IMR-90 (cell line): ENCODE results near the gene PRC1. TPM values are rescaled to one million over a fixed set of nuclear protein-coding genes. Genes with fewer than 3 reads are reported as not detected.

Source experiments
- ATAC-seq: fragments of 200-7000 bp; cut with Tn5 transposase; 2 replicates; pipeline ENCODE4 v1.9.1; 2020; ENCODE audit warnings: low read depth, mild to moderate bottlenecking, moderate library complexity
- BruUV-seq: library from RNA; stranded (reverse); fragments of 400-500 nt; replicated peaks from 2 replicates; lab custom pipeline; 2021; lab: Mats Ljungman, UMichigan
- CTCF ChIA-PET: fragments of 300-600 bp; formaldehyde crosslinking; extraction: SDS; loops from one replicate; lab custom pipeline; 2021; ENCODE audit warnings: antibody characterized with exemption; lab: Yijun Ruan, JAX
- POLR2A ChIA-PET: fragments of 300-600 bp; sonication (Branson Sonifier 250); formaldehyde crosslinking; loops from one replicate; lab custom pipeline; 2022; ENCODE audit warnings: antibody characterized with exemption; ENCODE audit not compliant: unreplicated experiment; lab: Charles Lee
- DNase-seq: peaks from one replicate; pipeline ENCODE4 v3.0.0; 2013
- H2AFZ ChIP-seq: replicated peaks from 2 replicates; pipeline ENCODE3; 2013; ENCODE audit warnings: low read length, mild to moderate bottlenecking; ENCODE audit not compliant: poor library complexity
- H2AK5ac ChIP-seq: 2 replicates; pipeline ENCODE4 v1.6.1; 2013; ENCODE audit warnings: low read depth, low read length, inconsistent platforms
- H2AK9ac ChIP-seq: replicated peaks from 2 replicates; pipeline ENCODE3; 2013; ENCODE audit warnings: mild to moderate bottlenecking, low read depth, low read length, moderate library complexity; ENCODE audit not compliant: poor library complexity
- H2BK120ac ChIP-seq: 2 replicates; pipeline ENCODE4 v1.6.1; 2013; ENCODE audit warnings: low read depth, low read length, inconsistent platforms
- H2BK15ac ChIP-seq: 3 replicates; pipeline ENCODE4 v1.6.1; 2013; ENCODE audit warnings: low read depth, low read length, inconsistent platforms
- H2BK20ac ChIP-seq: 2 replicates; pipeline ENCODE4 v1.6.1; 2013; ENCODE audit warnings: low read depth, mild to moderate bottlenecking, inconsistent platforms, low read length, moderate library complexity
- H2BK5ac ChIP-seq: 2 replicates; pipeline ENCODE4 v1.6.1; 2013; ENCODE audit warnings: mild to moderate bottlenecking, low read depth, low read length, inconsistent platforms; ENCODE audit not compliant: poor library complexity, severe bottlenecking
- H3K14ac ChIP-seq: replicated peaks from 2 replicates; pipeline ENCODE4 v1.6.1; 2013; ENCODE audit warnings: low read depth, low read length, inconsistent platforms
- H3K18ac ChIP-seq: 2 replicates; pipeline ENCODE4 v1.6.1; 2013; ENCODE audit warnings: low read depth, low read length, control low read depth
- H3K23ac ChIP-seq: 2 replicates; pipeline ENCODE4 v1.6.1; 2013; ENCODE audit warnings: low read depth, low read length, inconsistent platforms
- H3K27ac ChIP-seq: 2 replicates; pipeline ENCODE4 v1.5.1; 2013; ENCODE audit warnings: mild to moderate bottlenecking, control low read depth, low read length; ENCODE audit not compliant: insufficient read depth
- H3K27me3 ChIP-seq: 2 replicates; pipeline ENCODE4 v1.6.1; 2013; ENCODE audit warnings: low read length; ENCODE audit not compliant: control insufficient read depth, insufficient read depth
- H3K36me3 ChIP-seq: 2 replicates; pipeline ENCODE4 v1.6.1; 2013; ENCODE audit warnings: low read length, mixed read lengths; ENCODE audit not compliant: control insufficient read depth, insufficient read depth
- H3K4ac ChIP-seq: 2 replicates; pipeline ENCODE4 v1.6.1; 2013; ENCODE audit warnings: low read depth, low read length, inconsistent platforms
- H3K4me1 ChIP-seq: 2 replicates; pipeline ENCODE4 v1.6.1; 2013; ENCODE audit warnings: low read length, mixed read lengths; ENCODE audit not compliant: control insufficient read depth, insufficient read depth
- H3K4me2 ChIP-seq: 2 replicates; pipeline ENCODE4 v1.6.1; 2013; ENCODE audit warnings: low read depth, mild to moderate bottlenecking, control low read depth, low read length, moderate library complexity
- H3K4me3 ChIP-seq: 2 replicates; pipeline ENCODE4 v1.5.1; 2013; ENCODE audit warnings: low read depth, mild to moderate bottlenecking, control low read depth, low read length, moderate library complexity; ENCODE audit not compliant: insufficient read depth
- H3K56ac ChIP-seq: 2 replicates; pipeline ENCODE4 v1.6.1; 2013; ENCODE audit warnings: low read length, inconsistent platforms; ENCODE audit not compliant: insufficient read depth; ENCODE audit errors: extremely low read depth
- H3K79me1 ChIP-seq, 2 experiments: 2 replicates each; pipeline ENCODE4 v1.6.1; 2013; ENCODE audit warnings: low read length in 2 of 2, inconsistent platforms in 1 of 2, low read depth in 1 of 2
- H3K9ac ChIP-seq: 2 replicates; pipeline ENCODE4 v1.6.1; 2013; ENCODE audit warnings: low read depth, low read length, control low read depth
- H3K9me1 ChIP-seq: 2 replicates; pipeline ENCODE4 v1.6.1; 2013; ENCODE audit warnings: low read length, inconsistent platforms; ENCODE audit not compliant: insufficient read depth
- H3K9me3 ChIP-seq: 2 replicates; pipeline ENCODE4 v1.6.1; 2013; ENCODE audit warnings: low read length; ENCODE audit not compliant: control insufficient read depth, insufficient read depth
- H4K20me1 ChIP-seq: 2 replicates; pipeline ENCODE4 v1.6.1; 2013; ENCODE audit warnings: low read length, inconsistent platforms; ENCODE audit not compliant: insufficient read depth
- H4K5ac ChIP-seq: 2 replicates; pipeline ENCODE4 v1.6.1; 2013; ENCODE audit warnings: mild to moderate bottlenecking, low read depth, low read length, control low read depth
- H4K8ac ChIP-seq, 2 experiments: 2 replicates each; pipeline ENCODE4 v1.6.1; 2013; ENCODE audit warnings: low read depth in 2 of 2, low read length in 2 of 2, control low read depth in 1 of 2, inconsistent platforms in 1 of 2
- H4K91ac ChIP-seq: 2 replicates; pipeline ENCODE4 v1.6.1; 2013; ENCODE audit warnings: low read depth, low read length, inconsistent platforms; ENCODE audit not compliant: insufficient read depth
- CHD1 ChIP-seq: IDR thresholded peaks from 2 replicates; pipeline ENCODE4 v1.6.1; 2012; ENCODE audit warnings: low read depth, low read length, improper control_type of control experiment
- MAFK ChIP-seq: IDR thresholded peaks from 2 replicates; pipeline ENCODE4 v1.6.1; 2012; ENCODE audit warnings: low read depth, low read length, improper control_type of control experiment
- MAZ ChIP-seq: IDR thresholded peaks from 2 replicates; pipeline ENCODE4 v1.6.1; 2012; ENCODE audit warnings: low read depth, mild to moderate bottlenecking, low read length, improper control_type of control experiment, moderate library complexity, borderline replicate concordance
- NFE2L2 ChIP-seq: fragments of 150-350 bp; IDR thresholded peaks from 2 replicates; pipeline ENCODE4 v1.6.1; 2016; ENCODE audit warnings: low read depth, mild to moderate bottlenecking, low read length
- RAD21 ChIP-seq: IDR thresholded peaks from 2 replicates; pipeline ENCODE4 v1.6.1; 2012; ENCODE audit warnings: low read length, improper control_type of control experiment
- RCOR1 ChIP-seq: IDR thresholded peaks from 2 replicates; pipeline ENCODE4 v1.6.1; 2012; ENCODE audit warnings: mild to moderate bottlenecking, low read length, improper control_type of control experiment; ENCODE audit not compliant: insufficient replicate concordance
- WGBS, 2 experiments: methylation state at CpG; one replicate each; pipeline versions ENCODE4 v1.1.5 to v1.1.7; 2013; ENCODE audit warnings: missing lambda C conversion rate in 2 of 2; ENCODE audit not compliant: insufficient read length in 1 of 2; ENCODE audit errors: extremely low coverage in 2 of 2; 5-methylcytosine and 5-hydroxymethylcytosine counted together
- dilution Hi-C: fragments of 300-500 bp; cut with HindIII; formaldehyde crosslinking; loops from one replicate; pipeline ENCODE4 v1.14.3; 2018; ENCODE audit warnings: low sequenced_read_pairs; ENCODE audit not compliant: unreplicated experiment
- in situ Hi-C: fragments of 300-500 bp; cut with MboI; formaldehyde crosslinking; loops from 3 replicates; pipeline ENCODE4 v1.14.3; 2019; ENCODE audit warnings: low sequenced_read_pairs, inconsistent platforms, mixed read lengths
- intact Hi-C: fragments of 100-400 bp; cut with micrococcal nuclease; formaldehyde crosslinking; loops from 2 replicates; pipeline ENCODE4 v1.10.0; 2022
- polyA plus RNA-seq, 3 experiments: library from polyadenylated mRNA; depleted of rRNA; stranded (reverse); fragments of >200 nt; gene quantifications; 2 replicates each; pipeline ENCODE4 v1.2.3, GENCODE V29; 2012; ENCODE audit warnings: low replicate concordance in 1 of 3
- total RNA-seq: library from RNA; depleted of rRNA; stranded (reverse); fragments of >200 nt; gene quantifications from 2 replicates; pipeline ENCODE4 v1.2.3, GENCODE V29; 2012

The PRC1 gene
- total and polyA plus RNA-seq, 2 of the 4 experiments (the other 2 are of a cell fraction), result 131 to 148 TPM

DNA sequence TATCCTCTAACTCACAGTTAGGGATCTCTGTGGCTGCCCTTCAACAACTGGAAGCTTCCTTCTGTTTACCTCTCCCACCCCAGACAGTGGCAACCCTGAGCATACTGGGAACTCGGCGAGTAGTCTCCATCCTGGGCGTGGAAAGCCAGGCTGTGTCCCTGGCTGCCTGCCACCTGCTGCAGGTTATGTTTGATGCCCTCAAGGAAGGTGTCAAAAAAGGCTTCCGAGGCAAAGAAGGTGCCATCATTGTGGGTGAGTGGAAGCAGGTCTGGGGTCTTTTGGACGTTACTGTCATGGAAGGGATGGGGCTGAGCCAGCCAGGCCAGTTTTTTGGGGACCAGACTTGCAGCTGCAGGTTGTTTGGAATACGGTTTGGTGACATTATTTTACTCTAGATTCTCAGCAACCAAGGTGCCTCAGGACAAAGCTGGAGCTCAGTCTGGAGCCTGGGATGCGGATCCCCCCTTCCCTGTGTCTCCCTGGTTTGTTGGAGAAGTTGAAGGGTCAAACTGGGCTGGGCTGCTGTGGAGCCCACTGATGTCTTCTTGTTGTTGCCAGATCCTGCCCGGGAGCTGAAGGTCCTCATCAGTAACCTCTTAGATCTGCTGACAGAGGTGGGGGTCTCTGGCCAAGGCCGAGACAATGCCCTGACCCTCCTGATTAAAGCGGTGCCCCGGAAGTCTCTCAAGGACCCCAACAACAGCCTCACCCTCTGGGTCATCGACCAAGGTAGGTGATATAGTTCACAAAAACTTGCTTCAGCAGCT lies 51.8 kb downstream of the PRC1 start (continued):
- no peak for TF ChIP-seq RCOR1

DNA sequence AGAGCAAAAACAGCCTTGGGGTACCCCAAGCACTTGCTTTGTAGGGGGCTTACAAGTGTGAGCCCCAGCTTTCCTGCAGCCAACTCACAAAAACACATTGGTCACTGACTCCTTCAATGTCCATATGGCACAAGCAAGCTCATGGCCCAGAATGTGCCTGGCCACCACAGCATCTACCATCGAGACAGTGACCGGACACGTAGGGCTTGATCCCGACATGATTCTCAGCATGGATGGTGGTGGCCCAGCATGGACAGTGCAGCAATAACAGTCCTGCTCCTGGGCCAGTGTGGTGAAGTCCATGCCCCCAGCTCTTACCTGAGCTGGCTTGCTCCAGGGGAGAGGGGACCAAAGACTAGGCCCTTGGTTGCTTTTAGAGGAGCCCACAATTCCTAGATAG lies 53.3 kb downstream of the PRC1 start:
- Histone ChIP-seq H2AFZ (peak overlapping the region; percentile 41), H2BK5ac (no peak overlapping the region), H4K91ac (no peak overlapping the region), H3K9me1 (peaks cover 12% of the 10 kb centered on the region; the same call in 1 of the 2 replicates), H3K9ac (no peak overlapping the region), H4K5ac (no peak overlapping the region), H3K27ac (no peak overlapping the region), H3K27me3 (no peaks in the 10 kb centered on the region), H3K14ac (no peak overlapping the region), H3K4ac (no peak overlapping the region), H3K79me1 (peaks cover 23 to 32% of the 10 kb centered on the region in 2 experiments), H2AK9ac (no peak overlapping the region), H2AK5ac (no peak overlapping the region), H3K9me3 (no peaks in the 10 kb centered on the region), H3K36me3 (peaks cover 59% of the 10 kb centered on the region), H3K4me2 (no peak overlapping the region), H3K18ac (no peak overlapping the region), H3K4me1 (peaks cover 4% of the 10 kb centered on the region; the same call in 1 of the 2 replicates), H4K8ac (no peak overlapping the region), H2BK15ac (no peak overlapping the region), H3K56ac (no peak overlapping the region), H4K20me1 (peaks cover 3% of the 10 kb centered on the region; the same call in 1 of the 2 replicates), H2BK120ac (no peak overlapping the region), H3K23ac (no peak overlapping the region), H3K4me3 (no peak overlapping the region), H2BK20ac (no peak overlapping the region)
- BruUV-seq, result no TSS peak
- in situ Hi-C loops, result no loop called here
- no peak for ATAC-seq
- 96% methylated on average over 4 of the region's 4 CpGs; no CpG with 5 or more reads in 1 of the 2 experiments for WGBS, 2 experiments
- intact Hi-C loops, result no loop called here
- ChIA-PET POLR2A (no interaction called here), CTCF (no interaction called here)
- TF ChIP-seq MAFK (no peak), CHD1 (no peak), RCOR1 (no peak), MAZ (no peak), NFE2L2 (no peak), RAD21 (no peak)
- no peak for DNase-seq
- dilution Hi-C loops, result no loop called here
